Brain pericyte (primary cell): Measurements from ENCODE around the gene GARIN3.
"Not testable (repeated sequence)": the region's sequence is repeated elsewhere in the genome, so short reads cannot be mapped to it uniquely, and the experiment has no call there.

Experiments used
- DNase-seq: peaks from one replicate; pipeline ENCODE4 v3.0.0-alpha.2; 2012; ENCODE audit warnings: low read depth, low spot score

GARIN3 gene

DNA sequence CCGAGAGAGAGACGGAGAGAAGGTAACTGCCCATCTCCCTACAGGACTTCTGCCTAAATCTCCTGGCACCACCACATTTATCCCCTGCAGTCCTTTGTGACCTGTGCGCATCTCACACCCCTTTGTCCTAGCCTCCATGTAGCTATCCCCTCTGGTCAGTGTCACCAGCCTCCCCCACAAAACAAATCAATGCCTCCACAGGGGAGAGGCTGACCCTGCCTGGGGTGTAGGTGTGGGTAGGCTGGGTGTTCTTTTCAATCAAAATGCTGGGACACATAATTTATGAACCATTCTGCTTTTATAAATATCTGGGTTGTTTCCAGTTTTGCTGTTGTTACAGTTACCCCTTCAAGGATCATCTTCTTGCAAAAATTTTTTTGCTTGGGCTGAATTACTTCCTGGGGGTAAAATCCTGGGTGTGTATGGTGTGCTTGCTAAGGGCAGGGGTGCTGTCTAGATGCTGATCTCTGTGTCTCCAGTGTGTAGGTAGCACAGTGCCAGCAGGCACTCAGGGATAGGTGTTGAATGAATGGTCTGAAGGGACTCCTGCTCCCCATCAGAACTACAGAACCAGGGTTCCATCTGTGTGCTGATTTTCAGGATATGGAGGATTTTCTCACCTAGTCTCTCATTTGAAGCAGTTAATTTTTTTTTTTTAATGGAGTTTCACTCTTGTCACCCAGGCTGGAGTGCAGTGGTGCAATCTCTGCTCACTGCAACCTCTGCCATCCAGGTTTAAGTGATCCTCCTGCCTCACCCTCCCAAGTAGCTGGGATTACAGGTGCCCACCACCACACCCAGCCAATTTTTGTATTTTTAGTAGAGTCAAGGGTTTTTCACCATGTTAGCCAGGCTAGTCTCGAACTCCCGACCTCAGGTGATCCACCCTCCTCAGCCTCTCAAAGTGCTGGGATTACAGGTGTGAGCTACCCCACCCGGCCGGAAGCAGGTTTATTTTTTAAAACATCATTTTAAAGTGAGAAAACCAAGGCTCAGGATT is at the start of gene GARIN3:
Gene GARIN3 (minus strand): TSS at position 51 of the 1,000 bp plus-strand sequence. CDS start 96 bp downstream, outside the sequence.
- no peak for DNase-seq

DNA sequence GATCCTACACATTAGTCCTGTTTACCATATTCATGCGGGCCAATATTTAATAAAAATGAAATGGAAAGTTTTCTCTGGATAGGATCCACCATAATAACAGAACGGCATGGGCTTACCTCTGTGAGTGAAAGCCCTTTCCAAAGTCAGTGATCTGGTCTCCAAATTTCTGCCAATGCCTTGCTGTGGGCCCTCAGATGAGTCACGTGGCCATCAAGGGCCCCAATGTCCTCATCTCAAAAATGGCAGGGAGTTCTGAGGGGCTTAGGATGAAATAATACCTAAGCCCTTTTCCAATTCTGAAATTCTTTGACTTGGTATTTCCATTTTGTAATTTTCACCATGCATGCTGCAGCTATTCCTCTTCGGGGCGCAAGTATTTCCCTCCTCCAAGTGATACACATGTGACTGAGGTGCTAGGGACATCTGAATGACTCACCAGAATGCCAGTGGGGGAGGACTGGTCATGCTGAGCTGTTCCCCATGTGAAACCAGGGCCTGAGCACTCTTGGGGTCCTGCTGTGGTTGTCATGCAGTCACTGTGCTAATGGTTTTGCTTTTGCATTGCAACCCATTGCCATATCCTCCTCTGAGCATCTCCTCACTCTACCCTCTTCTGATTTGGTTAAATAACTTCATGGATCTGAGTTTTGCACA is 49.6 kb upstream of the GARIN3 start:
- no peak for DNase-seq

DNA sequence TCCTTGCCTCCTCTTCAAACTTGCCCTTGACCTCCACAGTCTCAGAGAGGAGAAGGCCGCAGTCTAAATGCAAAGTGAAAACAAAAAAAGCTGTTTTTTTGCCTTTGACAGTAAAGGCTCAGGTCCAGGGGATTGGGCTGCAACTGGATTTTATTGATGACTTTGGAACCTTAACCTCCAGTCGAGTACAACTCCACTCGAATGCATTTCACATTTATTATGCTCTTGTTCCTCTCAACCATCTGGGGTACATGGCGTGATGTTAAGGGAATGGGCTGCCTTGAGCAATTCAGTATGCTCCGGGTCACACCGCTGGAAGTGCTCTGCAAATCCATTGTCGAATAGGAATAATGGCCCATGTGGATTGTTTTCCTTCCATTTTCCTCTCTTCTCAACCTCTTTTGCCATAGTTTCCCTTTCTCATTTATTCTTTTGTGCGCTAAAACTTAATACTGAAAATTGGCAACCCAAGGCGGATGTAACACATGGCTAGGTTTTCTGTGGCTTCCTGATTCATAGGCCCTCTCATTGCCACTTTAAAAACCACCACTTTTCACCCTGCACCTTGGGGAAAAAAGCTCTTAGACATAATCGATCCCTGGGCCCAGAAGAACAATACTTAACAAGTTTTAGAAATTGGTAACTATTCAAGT is 48.9 kb upstream of the GARIN3 start:
- DNase-seq: no peak

DNA sequence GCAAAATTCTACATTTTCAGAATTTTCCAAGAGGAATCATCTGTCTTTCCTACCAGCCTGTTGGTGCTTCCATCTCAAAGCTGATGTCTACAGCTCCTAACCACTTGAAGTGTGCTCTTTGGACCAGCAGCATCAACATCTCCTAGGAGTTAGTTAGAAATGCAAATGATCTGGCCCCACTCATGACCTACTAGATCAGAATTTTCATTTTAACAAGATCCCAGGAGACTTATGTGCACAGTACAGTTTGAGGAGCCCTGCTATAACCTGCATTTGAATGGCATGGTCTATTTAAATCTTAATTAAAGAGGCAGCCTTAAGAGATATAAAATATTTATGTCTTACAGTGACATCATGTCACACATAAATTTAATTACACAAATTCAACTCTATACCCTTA is 48.4 kb upstream of the GARIN3 start:
- DNase-seq: no peak

DNA sequence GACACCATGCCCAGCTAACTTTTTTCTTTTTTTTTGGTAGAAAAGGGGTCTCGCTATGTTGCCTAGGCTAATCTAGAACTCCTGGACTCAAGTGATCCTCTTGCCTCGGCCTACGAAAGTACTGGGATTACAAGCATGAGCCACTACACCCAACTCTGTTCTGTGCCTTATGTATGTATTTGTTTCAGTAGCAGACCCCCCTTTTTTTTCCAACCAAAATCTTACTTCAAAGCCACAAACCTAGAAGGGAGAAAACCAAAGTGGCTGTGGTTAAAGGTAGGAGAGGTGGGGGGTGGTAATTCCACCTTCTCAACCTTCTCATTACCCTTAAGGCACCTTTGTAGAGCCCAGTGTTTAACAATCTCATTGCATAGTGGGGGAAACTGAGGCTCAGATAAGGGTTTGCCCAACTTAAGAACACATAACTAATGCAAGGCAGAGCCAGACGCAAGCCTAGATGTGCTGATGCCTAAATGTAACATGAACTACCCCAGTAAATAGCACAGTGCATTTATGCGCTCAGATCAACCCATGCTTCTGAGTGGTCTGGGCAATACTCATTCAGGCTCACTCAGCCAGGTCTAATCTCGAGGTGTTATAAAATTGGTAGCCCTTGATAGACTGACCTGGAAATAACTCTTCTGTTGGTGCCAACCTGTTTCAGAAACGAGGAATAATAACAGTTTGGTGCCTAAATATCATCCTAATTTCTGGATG is 47.6 kb upstream of the GARIN3 start:
- no peak for DNase-seq

DNA sequence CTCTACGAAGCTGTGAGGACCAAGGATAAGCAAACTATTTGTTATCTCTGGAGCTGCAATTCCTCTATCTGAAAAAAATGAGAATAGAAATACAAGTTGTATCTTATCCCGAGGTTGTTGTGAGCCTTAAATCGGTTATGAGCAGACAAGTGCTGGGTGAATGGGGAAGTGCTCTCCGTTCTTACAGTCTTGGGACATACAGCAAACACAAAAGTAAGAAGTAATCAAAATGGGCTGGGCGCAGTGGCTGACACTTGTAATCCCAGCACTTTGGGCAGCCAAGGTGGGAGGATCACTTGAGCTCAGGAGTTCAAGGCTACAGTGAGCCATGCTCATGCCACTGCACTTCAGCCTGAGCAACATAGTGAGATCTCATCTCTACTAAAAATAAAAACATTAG is 46.2 kb upstream of the GARIN3 start:
- DNase-seq: no peak

DNA sequence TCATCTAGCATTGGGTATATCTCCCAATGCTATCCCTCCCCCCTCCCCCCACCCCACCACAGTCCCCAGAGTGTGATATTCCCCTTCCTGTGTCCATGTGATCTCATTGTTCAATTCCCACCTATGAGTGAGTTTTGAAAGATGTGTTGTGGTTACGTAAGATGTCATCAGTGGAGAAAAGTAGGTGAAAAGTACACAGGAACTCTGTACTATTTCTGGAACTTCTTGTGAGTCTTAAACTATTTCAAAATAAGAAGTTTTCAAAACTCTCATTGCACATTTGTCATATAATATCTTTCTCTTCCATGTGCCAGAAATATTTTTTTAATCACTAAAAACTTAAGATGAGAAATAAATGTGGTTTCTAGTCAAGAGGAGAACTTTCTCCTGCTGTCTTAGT is 44.6 kb upstream of the GARIN3 start:
- DNase-seq: not testable (repeated sequence)

DNA sequence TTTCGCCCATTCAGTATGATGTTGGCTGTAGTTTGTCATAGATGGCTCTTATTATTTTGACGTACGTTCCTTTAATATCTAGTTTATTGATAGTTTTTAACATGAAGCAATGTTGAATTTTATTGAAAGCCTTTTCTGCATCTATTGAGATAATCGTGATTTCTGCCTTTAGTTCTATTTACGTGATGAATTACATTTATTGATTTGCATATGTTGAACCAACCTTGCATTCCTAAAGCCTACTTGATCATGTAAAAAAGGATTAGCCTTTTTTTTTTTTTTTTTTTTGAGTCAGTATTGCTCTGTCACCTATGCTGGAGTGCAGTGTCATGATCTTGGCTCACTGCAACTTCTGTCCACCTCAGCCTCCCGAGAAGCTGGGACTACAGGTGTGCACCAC is 39.6 kb upstream of the GARIN3 start:
- no peak for DNase-seq

DNA sequence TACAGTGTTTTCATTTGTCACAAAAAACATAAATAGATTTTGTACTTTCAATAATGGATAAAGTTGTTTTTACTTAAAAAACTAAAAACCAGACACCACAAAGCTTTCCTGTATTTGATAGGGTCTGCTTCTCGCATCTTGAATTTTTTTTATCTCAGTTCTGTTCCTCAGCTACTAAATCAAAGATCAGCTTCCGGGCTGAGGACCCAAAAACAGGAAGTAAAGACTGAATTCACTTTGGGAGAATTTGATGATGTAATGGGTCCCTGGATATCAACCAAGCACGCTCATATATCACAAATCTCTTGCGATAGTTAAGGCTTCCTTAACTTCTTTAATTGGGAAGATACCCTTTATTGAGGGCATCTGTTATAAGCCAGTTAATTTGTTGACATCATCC is 38.7 kb upstream of the GARIN3 start:
- no peak for DNase-seq

DNA sequence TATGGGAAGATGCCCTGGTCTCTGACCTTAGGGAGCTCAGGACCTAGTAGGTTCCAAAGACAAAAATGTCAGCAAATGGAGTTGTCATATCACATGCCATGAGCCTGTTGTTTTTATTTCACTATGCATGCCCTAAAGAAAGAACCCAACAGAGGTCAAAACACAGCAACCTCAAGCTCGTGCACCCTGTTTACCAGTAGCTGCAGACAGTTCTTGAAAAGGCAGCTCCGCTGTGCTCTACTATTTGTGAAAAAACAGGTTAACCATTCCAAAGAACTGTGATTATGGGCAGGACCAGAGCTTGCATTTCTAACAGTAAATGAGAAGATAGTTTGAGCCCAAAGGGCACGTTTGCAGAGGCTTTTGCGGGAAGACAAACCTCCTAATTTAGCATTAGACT is 37.4 kb upstream of the GARIN3 start:
- no peak for DNase-seq

DNA sequence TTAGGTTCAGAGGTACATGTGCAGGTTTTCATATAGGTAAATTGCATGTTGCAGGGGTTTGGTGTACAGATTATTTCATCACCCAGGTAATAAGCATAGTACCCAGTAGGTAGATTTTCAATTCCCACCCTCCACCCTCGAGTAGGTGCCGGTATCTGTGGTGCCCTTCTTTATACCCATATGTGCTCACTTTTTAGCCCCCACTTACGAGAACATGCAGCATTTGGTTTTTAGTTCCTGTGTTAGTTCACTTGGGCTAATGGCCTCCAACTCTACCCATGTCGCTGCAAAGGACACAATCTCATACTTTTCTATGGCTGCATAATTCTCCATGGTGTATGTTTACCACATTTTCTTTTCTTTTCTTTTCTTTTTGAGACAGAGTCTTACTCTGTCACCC is 35.8 kb upstream of the GARIN3 start:
- no peak for DNase-seq

DNA sequence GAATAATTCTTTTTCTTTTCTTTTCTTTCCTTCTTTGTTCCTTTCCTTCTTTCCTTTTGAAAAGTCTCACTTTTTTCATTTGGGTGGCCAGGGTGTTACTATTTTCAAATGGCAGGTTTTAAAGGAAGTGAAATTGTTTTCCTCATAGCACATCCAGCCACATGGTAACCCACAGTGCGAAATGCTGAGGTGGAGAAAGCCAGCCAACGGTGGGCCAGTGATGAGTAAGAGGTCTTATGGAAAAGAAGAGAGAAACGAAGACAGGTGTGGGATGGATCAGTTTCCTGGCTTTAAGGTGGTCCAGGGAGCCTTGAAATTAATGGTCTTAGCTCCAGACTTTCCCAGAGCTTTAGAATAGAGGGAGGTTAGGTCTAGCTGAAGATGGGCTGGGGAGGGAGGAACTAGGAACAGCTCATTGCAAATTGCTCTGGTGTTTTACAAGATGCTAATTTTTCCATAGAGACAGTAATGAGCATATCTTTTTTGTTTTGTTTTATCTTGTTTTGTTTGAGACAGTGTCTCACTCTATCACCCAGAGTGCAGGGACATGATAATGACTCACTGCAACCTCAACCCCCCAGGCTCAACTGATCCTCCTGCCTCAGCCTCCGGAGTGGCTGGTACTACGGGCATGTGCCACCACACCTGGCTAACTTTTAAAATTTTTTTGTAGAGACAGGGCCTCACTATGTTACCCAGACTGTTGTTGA is 32.4 kb upstream of the GARIN3 start:
- no peak for DNase-seq

DNA sequence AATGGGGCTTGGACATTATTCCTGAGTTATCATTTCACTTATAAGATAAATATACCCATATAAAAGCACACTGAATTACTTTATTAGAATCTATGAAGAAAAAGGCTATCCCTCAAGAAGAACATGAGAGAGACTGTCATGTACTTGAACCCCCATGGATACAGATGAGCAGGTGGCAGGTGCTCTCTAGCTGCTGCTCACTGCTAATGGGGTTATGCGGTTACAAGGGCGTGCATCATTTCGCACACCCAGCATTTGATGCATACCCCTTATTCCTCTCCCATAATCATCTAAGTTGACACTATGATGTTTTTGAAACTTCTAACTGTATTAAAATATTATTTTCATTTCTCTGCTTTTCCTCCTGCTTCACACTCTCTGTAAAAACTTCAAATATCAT is 31.0 kb upstream of the GARIN3 start:
- no peak for DNase-seq

DNA sequence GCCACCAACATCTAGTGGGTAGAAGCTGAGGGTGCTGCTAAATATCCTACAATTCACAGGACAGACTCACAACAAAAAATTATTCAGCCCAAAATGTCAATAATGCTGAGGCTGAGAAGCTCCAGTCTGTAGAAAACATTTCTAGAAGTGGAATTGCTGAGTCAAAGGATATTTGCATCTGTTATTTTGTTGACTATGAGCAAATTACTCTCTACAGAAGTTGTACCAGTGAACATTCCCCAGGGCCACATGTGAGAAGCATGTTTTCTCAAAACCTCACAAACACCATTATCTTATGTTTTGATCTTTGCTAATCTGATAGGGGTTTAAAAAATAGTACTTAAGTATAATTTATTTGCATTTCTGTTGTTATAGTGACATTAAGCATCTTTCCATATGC is 30.0 kb upstream of the GARIN3 start:
- no peak for DNase-seq

DNA sequence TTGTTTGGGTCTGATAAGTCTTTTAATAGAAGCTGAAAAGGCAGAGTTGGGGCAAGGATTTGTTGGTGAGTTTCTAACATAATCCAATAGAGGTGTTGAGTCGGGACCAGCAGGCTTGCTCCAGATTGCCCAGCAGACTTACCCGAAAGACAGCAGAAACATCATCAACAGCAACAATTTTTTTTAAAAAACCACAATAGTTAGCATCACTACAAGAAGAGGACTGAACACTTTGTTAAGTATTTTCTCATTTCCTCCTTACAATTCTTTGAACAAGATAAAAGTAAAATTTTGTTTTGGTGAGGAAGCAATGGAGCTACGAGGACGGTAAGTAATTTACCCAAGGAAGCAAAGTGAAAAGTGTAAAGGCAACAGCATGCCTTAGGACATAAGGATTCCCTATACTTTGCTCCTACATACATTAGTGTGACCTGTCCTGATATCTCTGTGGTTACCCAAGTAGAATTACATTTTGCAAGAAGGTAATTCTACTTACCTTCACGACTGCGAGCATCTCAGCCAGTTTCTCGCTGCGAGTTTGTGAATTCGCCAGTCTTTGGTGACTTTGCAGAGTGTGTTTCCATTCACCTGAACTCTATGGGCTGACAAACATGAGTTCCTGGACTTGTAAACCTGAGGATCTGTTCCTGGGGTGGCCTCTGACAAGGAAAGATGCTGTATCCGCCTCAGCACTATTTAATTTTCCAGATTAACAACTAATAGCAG is 27.8 kb upstream of the GARIN3 start:
- DNase-seq: no peak

DNA sequence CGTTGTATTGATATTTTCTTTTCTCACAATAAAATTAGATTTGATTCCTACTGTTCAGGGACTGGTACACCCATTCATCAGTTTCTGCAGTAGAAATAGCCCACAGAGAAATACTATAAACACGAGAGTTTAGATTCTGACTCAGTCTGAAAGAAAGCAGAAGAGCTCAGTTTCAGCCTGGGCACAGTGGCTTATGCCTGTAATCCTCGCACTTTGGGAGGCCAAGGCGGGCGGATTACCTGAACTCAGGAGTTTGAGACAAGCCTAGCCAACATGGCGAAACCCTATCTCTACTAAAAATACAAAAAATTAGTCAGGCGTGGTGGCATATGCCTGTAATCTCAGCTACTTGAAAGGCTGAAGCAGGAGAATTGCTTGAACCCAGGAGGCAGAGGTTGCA is 23.2 kb upstream of the GARIN3 start:
- no peak for DNase-seq

DNA sequence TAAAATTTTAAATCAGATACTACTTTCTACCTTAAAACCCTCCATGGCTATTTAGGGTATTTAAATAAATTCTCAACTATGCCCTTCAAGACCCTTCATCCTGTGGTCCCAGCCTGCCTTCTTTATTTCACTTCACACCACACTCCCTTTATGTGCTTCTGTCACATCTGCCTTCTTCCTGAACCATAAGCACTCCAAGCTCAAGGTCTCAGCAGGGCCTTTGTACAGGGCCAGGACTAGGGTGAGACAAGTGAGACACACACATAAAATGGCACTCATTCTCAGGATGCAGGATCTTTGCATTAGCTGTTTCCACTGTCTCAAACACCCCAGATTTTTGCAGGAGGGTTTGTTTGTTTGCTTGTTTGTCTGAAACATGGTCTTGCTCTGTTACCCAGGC is 22.2 kb upstream of the GARIN3 start:
- no peak for DNase-seq

DNA sequence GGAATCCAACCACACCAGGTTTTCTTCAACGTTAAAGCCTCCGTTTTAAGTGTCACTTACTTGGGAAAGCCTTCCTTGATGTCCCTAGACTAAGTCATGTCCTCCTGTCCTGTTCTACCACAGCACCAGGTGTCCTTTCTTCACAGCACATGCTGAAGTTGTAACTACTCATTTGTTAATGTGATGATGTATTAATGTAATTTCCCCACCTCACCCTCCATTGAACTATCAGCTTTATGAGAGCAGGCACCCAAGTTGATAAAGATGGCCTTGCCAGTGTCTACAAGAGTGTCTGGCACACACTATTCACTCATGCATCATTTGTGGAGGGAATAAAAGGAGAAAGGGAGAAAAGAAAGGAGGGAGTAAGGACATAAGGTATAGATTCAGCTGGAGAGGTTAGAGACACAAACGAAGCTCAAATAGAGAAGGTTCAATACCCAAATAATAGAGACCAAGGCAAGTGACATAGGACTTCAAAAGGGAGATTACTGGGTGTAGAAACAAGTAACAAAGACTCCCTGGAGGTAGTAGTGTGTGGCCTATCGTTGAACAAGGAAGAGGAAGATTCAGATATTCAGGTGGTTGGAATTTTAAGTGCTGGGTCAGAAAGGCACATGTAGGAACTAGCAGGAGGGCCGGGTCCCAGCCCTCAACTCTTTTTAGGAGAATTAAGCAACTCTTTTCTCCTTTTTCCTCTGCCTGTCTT is 21.1 kb upstream of the GARIN3 start:
- DNase-seq: no peak

DNA sequence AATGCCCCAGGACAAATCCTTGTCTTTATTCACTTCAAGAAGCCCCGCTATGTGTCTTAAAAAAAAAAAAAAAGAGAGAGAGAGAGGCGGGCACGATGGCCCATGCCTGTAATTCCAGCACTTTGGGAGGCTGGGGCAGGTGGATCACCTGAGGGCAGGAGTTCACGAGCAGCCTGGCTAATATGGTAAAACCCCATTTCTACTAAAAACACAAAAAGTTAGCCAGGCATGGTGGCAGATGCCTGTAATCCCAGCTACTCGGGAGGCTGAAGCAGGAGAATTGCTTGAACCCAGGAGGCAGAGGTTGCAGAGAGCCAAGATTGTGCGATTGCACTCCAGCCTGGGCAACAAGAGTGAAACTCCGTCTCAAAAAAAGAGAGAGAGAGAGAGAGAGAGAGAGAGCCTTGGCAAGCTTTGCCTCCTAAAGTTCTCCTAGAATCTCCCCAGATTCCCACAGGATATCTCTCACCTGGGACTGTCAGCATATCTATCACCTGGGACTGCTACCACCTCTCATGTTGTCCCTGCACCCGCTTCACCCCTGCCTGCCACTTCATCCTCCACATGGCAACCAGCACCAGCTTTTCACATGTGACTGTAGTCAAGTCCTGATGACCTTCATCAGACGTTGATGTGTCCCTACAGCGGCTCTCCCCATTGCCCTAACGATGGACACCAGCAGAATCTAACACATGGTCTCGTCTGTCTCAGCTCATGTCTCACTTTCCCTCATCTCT is 20.4 kb upstream of the GARIN3 start:
- DNase-seq: no peak
